HepG2 (cell line): ENCODE results near the gene SIGLEC8. TPM values are rescaled to one million over a fixed set of nuclear protein-coding genes. Genes with fewer than 3 reads are reported as not detected.

Experiments
- ATF2 ChIP-seq: sonication (generic); formaldehyde crosslinking; IDR thresholded peaks from 2 replicates; pipeline ENCODE4 v1.4.0; 2020; ENCODE audit warnings: missing genetic modification reagents
- CERS6 ChIP-seq: sonication (generic); formaldehyde crosslinking; IDR thresholded peaks from 2 replicates; pipeline ENCODE4 v1.5.0; 2020; ENCODE audit warnings: missing genetic modification reagents
- CHD2 ChIP-seq: IDR thresholded peaks from 2 replicates; pipeline ENCODE4 v1.6.1; 2011; ENCODE audit warnings: low read depth, low read length, improper control_type of control experiment
- HMG20B ChIP-seq: conservative IDR thresholded peaks from 2 replicates; pipeline ENCODE4 v1.6.1; 2016; ENCODE audit warnings: missing genetic modification reagents, missing compliant biosample characterization
- KLF11 ChIP-seq: IDR thresholded peaks from 2 replicates; pipeline ENCODE4 v1.6.1; 2016; ENCODE audit warnings: missing compliant biosample characterization
- KLF16 ChIP-seq, 2 experiments: sonication (generic) in 1 of 2; formaldehyde crosslinking in 1 of 2; IDR thresholded peaks; 2 replicates each; pipeline versions ENCODE4 v1.6.1 to v1.8.0; 2016 to 2023; ENCODE audit warnings: missing genetic modification reagents in 2 of 2, missing compliant biosample characterization in 1 of 2
- MTA3 ChIP-seq: sonication (generic); formaldehyde crosslinking; IDR thresholded peaks from 2 replicates; pipeline ENCODE4 v1.4.0; 2020; ENCODE audit warnings: missing genetic modification reagents
- MXI1 ChIP-seq: IDR thresholded peaks from 3 replicates; pipeline ENCODE4 v1.6.1; 2012; ENCODE audit warnings: low read depth, low read length, inconsistent platforms, borderline replicate concordance
- NFIB ChIP-seq: sonication (generic); formaldehyde crosslinking; IDR thresholded peaks from 2 replicates; pipeline ENCODE4 v1.9.0; 2021; ENCODE audit warnings: missing genetic modification reagents, mild to moderate bottlenecking, borderline replicate concordance
- SIN3B ChIP-seq: fragments of 150-350 bp; IDR thresholded peaks from 2 replicates; pipeline ENCODE4 v1.6.1; 2014; ENCODE audit warnings: low read length
- SP5 ChIP-seq: IDR thresholded peaks from 2 replicates; pipeline ENCODE4 v1.6.1; 2016; ENCODE audit warnings: low read depth, borderline replicate concordance
- TEF ChIP-seq: sonication (generic); formaldehyde crosslinking; IDR thresholded peaks from 2 replicates; pipeline ENCODE4 v1.5.0; 2020; ENCODE audit warnings: missing genetic modification reagents
- ZBTB21 ChIP-seq: sonication (generic); formaldehyde crosslinking; IDR thresholded peaks from 2 replicates; pipeline ENCODE4 v1.4.0; 2020; ENCODE audit warnings: missing genetic modification reagents
- ZBTB33 ChIP-seq: sonication (generic); formaldehyde crosslinking; IDR thresholded peaks from 2 replicates; pipeline ENCODE4 v1.4.0; 2020; ENCODE audit warnings: missing genetic modification reagents
- ZNF121 ChIP-seq: sonication (generic); formaldehyde crosslinking; IDR thresholded peaks from 2 replicates; pipeline ENCODE4 v1.5.0; 2020; ENCODE audit warnings: mild to moderate bottlenecking, missing genetic modification reagents
- ZNF235 ChIP-seq: sonication (generic); formaldehyde crosslinking; IDR thresholded peaks from 2 replicates; pipeline ENCODE4 v1.8.1; 2023; ENCODE audit warnings: mild to moderate bottlenecking, missing genetic modification reagents, borderline replicate concordance
- ZNF253 ChIP-seq: sonication (generic); formaldehyde crosslinking; IDR thresholded peaks from 2 replicates; pipeline ENCODE4 v1.8.0; 2022; ENCODE audit warnings: mild to moderate bottlenecking, missing genetic modification reagents, borderline replicate concordance
- ZNF280D ChIP-seq: sonication (generic); formaldehyde crosslinking; IDR thresholded peaks from 2 replicates; pipeline ENCODE4 v1.5.1; 2020; ENCODE audit warnings: mild to moderate bottlenecking, missing genetic modification reagents
- ZNF33A ChIP-seq: sonication (generic); formaldehyde crosslinking; IDR thresholded peaks from 2 replicates; pipeline ENCODE4 v1.5.1; 2020; ENCODE audit warnings: missing genetic modification reagents, mild to moderate bottlenecking, moderate library complexity, borderline replicate concordance
- ZNF362 ChIP-seq: sonication (generic); formaldehyde crosslinking; IDR thresholded peaks from 2 replicates; pipeline ENCODE4 v1.4.0; 2020; ENCODE audit warnings: missing genetic modification reagents, mild to moderate bottlenecking, borderline replicate concordance
- ZNF530 ChIP-seq: sonication (generic); formaldehyde crosslinking; IDR thresholded peaks from 2 replicates; pipeline ENCODE4 v1.5.0; 2020; ENCODE audit warnings: low read depth, mild to moderate bottlenecking, missing genetic modification reagents
- polyA plus RNA-seq, 8 experiments: library from polyadenylated mRNA; depleted of rRNA in 3 of 8; stranded (reverse) in 7 of 8; unstranded in 1 of 8; fragments of >200 nt; fragmentation: Illumina TruSeq in 4 of 8; extraction: Trizol in 4 of 8; gene quantifications; 2 replicates each; pipeline versions ENCODE4 v1.2.1 to v1.2.3, GENCODE V29; 2011 to 2016; ENCODE audit warnings: low read depth in 4 of 8, missing spikeins in 1 of 8, mixed read lengths in 1 of 8; ENCODE audit not compliant: insufficient read depth in 1 of 8
- total RNA-seq, 5 experiments: library from RNA; depleted of rRNA; stranded (reverse); fragments of >200 nt; fragmentation: Illumina TruSeq; extraction: Trizol; gene quantifications; 2 replicates each; pipeline ENCODE4 v1.2.3, GENCODE V29; 2016; ENCODE audit warnings: low read depth in 1 of 5

Gene SIGLEC8
- total and polyA plus RNA-seq, 2 of the 13 experiments (the other 11 are each of a cell fraction or from before 2014, with no cell fraction given): not detected

- TF ChIP-seq ZNF362 (CRISPR knock-in tag) (0 out of 2 replicates have a peak, but pooled peaks have one; percentile 18), CERS6 (CRISPR knock-in tag) (peak; percentile 87; the same call in 1 of the 2 replicates), MTA3 (CRISPR knock-in tag) (peak; percentile 91), ZNF280D (CRISPR knock-in tag) (peak; percentile 96), ZNF235 (peak; percentile 93; the same call in 1 of the 2 replicates), KLF16 (CRISPR knock-in tag; IDR thresholded peaks at IDR 0.05) (peak; percentile 87 to 99; a peak in 3 of 4 replicates), ZBTB33 (CRISPR knock-in tag) (peak; percentile 76; the same call in 1 of the 2 replicates), SIN3B (no peak), ZNF253 (CRISPR knock-in tag) (peak; percentile 96), MXI1 (peak; percentile 71; the same call in 1 of the 3 replicates), TEF (CRISPR knock-in tag) (peak; percentile 94), NFIB (CRISPR knock-in tag) (no peak), CHD2 (no peak), ZBTB21 (CRISPR knock-in tag) (peak; percentile 79; the same call in 1 of the 2 replicates), KLF11 (CRISPR knock-in tag) (peak; percentile 99), ATF2 (CRISPR knock-in tag) (peak; percentile 95), ZNF530 (CRISPR knock-in tag) (peak; percentile 92), ZNF121 (0 out of 2 replicates have a peak, but pooled peaks have one; percentile 25), HMG20B (CRISPR knock-in tag) (peak; percentile 93), ZNF33A (CRISPR knock-in tag) (no peak), SP5 (CRISPR knock-in tag) (peak; percentile 64)
Observed at GRCh38 chr19:51422053-51422448, 36.2 kb downstream of the SIGLEC8 start (continued).
